GM12878 (cell line): ENCODE data around the gene GRIK3. TPM values are rescaled to one million over a fixed set of nuclear protein-coding genes. Genes with fewer than 3 reads are reported as not detected.

Experiments
- ATAC-seq: fragments of 200-7000 bp; cut with Tn5 transposase; 3 replicates; pipeline ENCODE4 v1.9.1; 2020; ENCODE audit warnings: mild to moderate bottlenecking, moderate library complexity
- BruUV-seq: library from RNA; stranded (reverse); fragments of 400-500 nt; replicated peaks from 2 replicates; lab custom pipeline; 2021; lab: Mats Ljungman, UMichigan
- CTCF ChIA-PET: fragments of 300-600 bp; sonication (Branson Sonifier 250); formaldehyde crosslinking; extraction: SDS; loops from one replicate; lab custom pipeline; 2021; ENCODE audit warnings: inconsistent platforms; lab: Yijun Ruan, JAX
- POLR2A ChIA-PET: fragments of 350-600 bp; formaldehyde crosslinking; extraction: SDS; loops from one replicate; lab custom pipeline; 2021; ENCODE audit warnings: inconsistent platforms; lab: Charles Lee
- RAD21 ChIA-PET: fragments of 300-600 bp; sonication (Branson Sonifier 250); formaldehyde crosslinking; loops from one replicate; lab custom pipeline; 2023; ENCODE audit warnings: antibody characterized with exemption; ENCODE audit not compliant: unreplicated experiment; lab: Charles Lee
- SMC1A ChIA-PET: fragments of 300-600 bp; sonication (Branson Sonifier 250); formaldehyde crosslinking; loops from one replicate; lab custom pipeline; 2023; ENCODE audit not compliant: unreplicated experiment, uncharacterized antibody; lab: Charles Lee
- DNase-seq: peaks from one replicate; pipeline ENCODE4 v3.0.0-alpha.2; 2011; ENCODE audit warnings: low read depth, low spot score
- FAIRE-seq: peaks from 3 replicates; lab custom pipeline; 2011; peaks lifted over from hg19 to GRCh38; lab: Jason Lieb, UNC
- H2AFZ ChIP-seq: 2 replicates; pipeline ENCODE4 v1.6.0; 2011; ENCODE audit warnings: low read depth, low read length, control low read depth; ENCODE audit not compliant: control insufficient read depth
- H3K27ac ChIP-seq: 2 replicates; pipeline ENCODE4 v1.5.1; 2011; ENCODE audit warnings: control low read depth; ENCODE audit not compliant: control insufficient read depth, insufficient read depth
- H3K27me3 ChIP-seq, 2 experiments: replicated peaks in 1 of 2; 2 replicates each; pipeline versions ENCODE4 v1.6.0 to v1.6.1; 2011; ENCODE audit warnings: low read length in 1 of 2; ENCODE audit not compliant: control insufficient read depth in 2 of 2, insufficient read depth in 2 of 2
- H3K36me3 ChIP-seq, 2 experiments: 2 replicates each; pipeline ENCODE4 v1.5.1; 2011; ENCODE audit warnings: low read length in 1 of 2; ENCODE audit not compliant: control insufficient read depth in 2 of 2, insufficient read depth in 2 of 2
- H3K4me1 ChIP-seq: 2 replicates; pipeline ENCODE4 v1.6.1; 2011; ENCODE audit warnings: mild to moderate bottlenecking, low read length, moderate library complexity, mixed read lengths; ENCODE audit not compliant: control insufficient read depth, insufficient read depth
- H3K4me2 ChIP-seq: 2 replicates; pipeline ENCODE4 v1.6.0; 2011; ENCODE audit warnings: control low read depth; ENCODE audit not compliant: control insufficient read depth, insufficient read depth
- H3K4me3 ChIP-seq: fragments of 200-600 bp; sonication (generic); 2 replicates; pipeline ENCODE4 v1.5.1; 2016
- H3K79me2 ChIP-seq: 2 replicates; pipeline ENCODE4 v1.6.0; 2011; ENCODE audit warnings: low read length; ENCODE audit not compliant: control insufficient read depth, insufficient read depth
- H3K9ac ChIP-seq: 2 replicates; pipeline ENCODE4 v1.8.0; 2011; ENCODE audit warnings: low read length, control low read depth, mixed read lengths; ENCODE audit not compliant: control insufficient read depth, insufficient read depth
- H3K9me3 ChIP-seq: replicated peaks from 3 replicates; pipeline ENCODE4 v1.5.1; 2011; ENCODE audit warnings: mild to moderate bottlenecking, low read length; ENCODE audit not compliant: control insufficient read depth, insufficient read depth
- H4K20me1 ChIP-seq: 2 replicates; pipeline ENCODE4 v1.6.0; 2011; ENCODE audit not compliant: control insufficient read depth, insufficient read depth
- ATF7 ChIP-seq: fragments of 450-650 bp; IDR thresholded peaks from 2 replicates; pipeline ENCODE4 v1.6.1; 2016; ENCODE audit warnings: low read depth, mild to moderate bottlenecking
- BCL11A ChIP-seq: IDR thresholded peaks from 2 replicates; pipeline ENCODE4 v1.6.1; 2011; ENCODE audit warnings: low read depth, low read length
- CEBPB ChIP-seq, 2 experiments: fragments of 150-350 bp in 1 of 2; IDR thresholded peaks; 2 replicates each; pipeline ENCODE4 v1.6.1; 2012 to 2014; ENCODE audit warnings: low read depth in 2 of 2, low read length in 2 of 2, borderline replicate concordance in 1 of 2, inconsistent platforms in 1 of 2
- ESRRA ChIP-seq: IDR thresholded peaks from 2 replicates; pipeline ENCODE4 v1.6.1; 2012; ENCODE audit warnings: mild to moderate bottlenecking, low read length, improper control_type of control experiment
- HSF1 ChIP-seq: fragments of 150-350 bp; IDR thresholded peaks from 2 replicates; pipeline ENCODE4 v1.6.1; 2014; ENCODE audit warnings: mild to moderate bottlenecking, low read depth, low read length
- RELA ChIP-seq: fragments of 450-650 bp; IDR thresholded peaks from 2 replicates; pipeline ENCODE4 v1.8.0; 2014; ENCODE audit warnings: borderline replicate concordance; ENCODE audit not compliant: partially characterized antibody
- SREBF1 ChIP-seq: IDR thresholded peaks from 2 replicates; pipeline ENCODE4 v1.6.1; 2012; ENCODE audit warnings: mild to moderate bottlenecking, low read length
- SRF ChIP-seq, 2 experiments: IDR thresholded peaks; 2 replicates each; pipeline ENCODE4 v1.6.1; 2011; ENCODE audit warnings: low read depth in 2 of 2, low read length in 2 of 2, mild to moderate bottlenecking in 1 of 2, moderate library complexity in 1 of 2
- SUZ12 ChIP-seq: fragments of 200-600 bp; sonication (generic); IDR thresholded peaks from one replicate; pipeline ENCODE4 v1.6.1; 2018; ENCODE audit warnings: antibody characterized with exemption, mild to moderate bottlenecking; ENCODE audit not compliant: unreplicated experiment
- ZBED1 ChIP-seq: IDR thresholded peaks from 2 replicates; pipeline ENCODE4 v1.6.1; 2016; ENCODE audit warnings: borderline replicate concordance
- ZBTB11 ChIP-seq: fragments of 450-650 bp; formaldehyde crosslinking; IDR thresholded peaks from 2 replicates; pipeline ENCODE4 v1.5.0; 2022; ENCODE audit warnings: mild to moderate bottlenecking, missing genetic modification characterization
- ZNF274 ChIP-seq: IDR thresholded peaks from one replicate; pipeline ENCODE4 v1.8.0; 2011; ENCODE audit not compliant: insufficient read length, insufficient read depth
- ZNF384 ChIP-seq: IDR thresholded peaks from 2 replicates; pipeline ENCODE4 v1.6.1; 2012; ENCODE audit warnings: low read depth, mild to moderate bottlenecking, low read length, improper control_type of control experiment, borderline replicate concordance
- WGBS: methylation state at CpG from one replicate; pipeline ENCODE4 v1.1.6; 2016; ENCODE audit warnings: low lambda C conversion rate; ENCODE audit not compliant: insufficient replicate concordance, insufficient coverage; ENCODE audit errors: missing lambda C conversion rate; 5-methylcytosine and 5-hydroxymethylcytosine counted together
- in situ Hi-C: fragments of 300-500 bp; cut with MboI; formaldehyde crosslinking; loops from 9 replicates; pipeline ENCODE4 v1.14.3; 2018; ENCODE audit warnings: mixed read lengths
- intact Hi-C: fragments of 100-400 bp; cut with micrococcal nuclease; formaldehyde crosslinking; loops from one replicate; pipeline ENCODE4 v1.14.2; 2022; ENCODE audit not compliant: unreplicated experiment
- polyA plus RNA-seq, 11 experiments: library from polyadenylated mRNA; depleted of rRNA in 4 of 11; unstranded in 6 of 11; stranded (reverse) in 5 of 11; fragments of >200 nt; fragmentation: Nextera tagmentation in 4 of 11; fragmentation: Illumina TruSeq in 1 of 11; extraction: Ambion mirVana in 4 of 11; extraction: Trizol in 1 of 11; gene quantifications; 1 replicate in 1 of 11; 2 replicates in 10 of 11; pipeline versions ENCODE4 v1.2.1 to v1.2.3, GENCODE V29; 2011 to 2016; ENCODE audit warnings: inconsistent platforms in 2 of 11, missing spikeins in 2 of 11, low read depth in 1 of 11
- total RNA-seq, 4 experiments: library from RNA; depleted of rRNA in 3 of 4; stranded (reverse); fragments of >200 nt in 3 of 4; fragmentation: Illumina TruSeq in 1 of 4; extraction: Trizol in 1 of 4; gene quantifications; 2 replicates each; pipeline versions ENCODE4 v1.2.1 to v1.2.3, GENCODE V29; 2013 to 2021
- TF ChIP-seq, protein P1 (sequence below): fragments of 450-650 bp; IDR thresholded peaks from 2 replicates; pipeline ENCODE4 v1.6.1; 2017; ENCODE audit warnings: mild to moderate bottlenecking, moderate library complexity

Gene GRIK3
- total and polyA plus RNA-seq, 10 of the 15 experiments (the other 5 are each of a cell fraction or from before 2014, with no cell fraction given), result not detected

DNA sequence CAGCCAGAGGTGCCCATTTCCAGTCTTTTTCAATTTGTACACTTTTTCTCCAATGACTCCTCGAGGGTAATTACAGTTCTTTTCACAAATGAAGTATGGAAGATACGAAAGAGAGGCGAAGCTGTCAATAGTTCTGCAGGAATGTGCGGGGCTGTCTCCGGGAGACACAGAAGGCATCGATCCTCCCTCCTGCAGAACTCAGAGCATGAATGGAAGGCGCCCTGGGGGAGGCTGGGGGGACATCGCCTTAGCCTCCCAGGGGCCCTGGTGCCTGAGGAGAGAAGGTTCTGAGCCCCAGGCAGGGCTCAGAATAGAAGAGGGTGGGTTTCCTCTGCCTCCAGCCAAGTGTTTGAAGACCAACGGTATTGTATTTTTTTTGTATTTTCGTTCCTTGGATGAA lies 49.7 kb upstream of the GRIK3 start (continued):
- TF ChIP-seq ZNF274 (no peak), ATF7 (no peak), SUZ12 (no peak), ZNF384 (no peak)

GRCh38 chr1:37083603-37084002 lies 49.3 kb upstream of the GRIK3 start:
- H3K79me2 ChIP-seq, result no peaks in the 10 kb centered on the region
- RAD21 ChIA-PET, result no interaction called here
- DNase-seq (no peak), FAIRE-seq (no peak), ATAC-seq (no peak)
- SMC1A ChIA-PET, result no interaction called here
- CTCF ChIA-PET, result no interaction called here
- no peak overlapping the region for H3K27ac ChIP-seq
- H3K27me3 ChIP-seq, result no peaks in the 10 kb centered on the region
- TF ChIP-seq ZBTB11 (CRISPR knock-in tag) (no peak), ZBED1 (no peak), HSF1 (no peak), SREBF1 (no peak), BCL11A (no peak), SRF (IDR thresholded peaks at IDR 0.05; ENCODE audit: low read depth in 2 of 2, low read length in 2 of 2) (no peak), ESRRA (no peak), CEBPB (IDR thresholded peaks at IDR 0.05; ENCODE audit: borderline replicate concordance in 1 of 2, low read depth in 2 of 2, low read length in 2 of 2) (no peak), RELA (no peak)
- TF ChIP-seq, protein P1, sequence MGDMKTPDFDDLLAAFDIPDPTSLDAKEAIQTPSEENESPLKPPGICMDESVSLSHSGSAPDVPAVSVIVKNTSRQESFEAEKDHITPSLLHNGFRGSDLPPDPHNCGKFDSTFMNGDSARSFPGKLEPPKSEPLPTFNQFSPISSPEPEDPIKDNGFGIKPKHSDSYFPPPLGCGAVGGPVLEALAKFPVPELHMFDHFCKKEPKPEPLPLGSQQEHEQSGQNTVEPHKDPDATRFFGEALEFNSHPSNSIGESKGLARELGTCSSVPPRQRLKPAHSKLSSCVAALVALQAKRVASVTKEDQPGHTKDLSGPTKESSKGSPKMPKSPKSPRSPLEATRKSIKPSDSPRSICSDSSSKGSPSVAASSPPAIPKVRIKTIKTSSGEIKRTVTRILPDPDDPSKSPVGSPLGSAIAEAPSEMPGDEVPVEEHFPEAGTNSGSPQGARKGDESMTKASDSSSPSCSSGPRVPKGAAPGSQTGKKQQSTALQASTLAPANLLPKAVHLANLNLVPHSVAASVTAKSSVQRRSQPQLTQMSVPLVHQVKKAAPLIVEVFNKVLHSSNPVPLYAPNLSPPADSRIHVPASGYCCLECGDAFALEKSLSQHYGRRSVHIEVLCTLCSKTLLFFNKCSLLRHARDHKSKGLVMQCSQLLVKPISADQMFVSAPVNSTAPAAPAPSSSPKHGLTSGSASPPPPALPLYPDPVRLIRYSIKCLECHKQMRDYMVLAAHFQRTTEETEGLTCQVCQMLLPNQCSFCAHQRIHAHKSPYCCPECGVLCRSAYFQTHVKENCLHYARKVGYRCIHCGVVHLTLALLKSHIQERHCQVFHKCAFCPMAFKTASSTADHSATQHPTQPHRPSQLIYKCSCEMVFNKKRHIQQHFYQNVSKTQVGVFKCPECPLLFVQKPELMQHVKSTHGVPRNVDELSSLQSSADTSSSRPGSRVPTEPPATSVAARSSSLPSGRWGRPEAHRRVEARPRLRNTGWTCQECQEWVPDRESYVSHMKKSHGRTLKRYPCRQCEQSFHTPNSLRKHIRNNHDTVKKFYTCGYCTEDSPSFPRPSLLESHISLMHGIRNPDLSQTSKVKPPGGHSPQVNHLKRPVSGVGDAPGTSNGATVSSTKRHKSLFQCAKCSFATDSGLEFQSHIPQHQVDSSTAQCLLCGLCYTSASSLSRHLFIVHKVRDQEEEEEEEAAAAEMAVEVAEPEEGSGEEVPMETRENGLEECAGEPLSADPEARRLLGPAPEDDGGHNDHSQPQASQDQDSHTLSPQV, result no peak
- no TSS peak for BruUV-seq
- no peak overlapping the region for H2AFZ ChIP-seq
- intact Hi-C loops, result no loop called here
- 61% methylated on average over 12 of the region's 12 CpGs for WGBS
- H4K20me1 ChIP-seq, result no peaks in the 10 kb centered on the region
- no peaks in the 10 kb centered on the region for H3K36me3 ChIP-seq
- H3K4me1 ChIP-seq, result no peaks in the 10 kb centered on the region
- POLR2A ChIA-PET, result no interaction called here
- no peak overlapping the region for H3K9ac ChIP-seq
- H3K4me2 ChIP-seq, result no peak overlapping the region
- H3K9me3 ChIP-seq, result no peaks in the 10 kb centered on the region
- in situ Hi-C loops, result no loop called here
- no peak overlapping the region for H3K4me3 ChIP-seq
